ENCODE data around the gene UBE2C. TPM values are rescaled to one million over a fixed set of nuclear protein-coding genes. Genes with fewer than 3 reads are reported as not detected.

The UBE2C gene
- total and polyA plus RNA-seq, 10 donors: 3.0 to 56.4 (median 13.5) TPM

DNA sequence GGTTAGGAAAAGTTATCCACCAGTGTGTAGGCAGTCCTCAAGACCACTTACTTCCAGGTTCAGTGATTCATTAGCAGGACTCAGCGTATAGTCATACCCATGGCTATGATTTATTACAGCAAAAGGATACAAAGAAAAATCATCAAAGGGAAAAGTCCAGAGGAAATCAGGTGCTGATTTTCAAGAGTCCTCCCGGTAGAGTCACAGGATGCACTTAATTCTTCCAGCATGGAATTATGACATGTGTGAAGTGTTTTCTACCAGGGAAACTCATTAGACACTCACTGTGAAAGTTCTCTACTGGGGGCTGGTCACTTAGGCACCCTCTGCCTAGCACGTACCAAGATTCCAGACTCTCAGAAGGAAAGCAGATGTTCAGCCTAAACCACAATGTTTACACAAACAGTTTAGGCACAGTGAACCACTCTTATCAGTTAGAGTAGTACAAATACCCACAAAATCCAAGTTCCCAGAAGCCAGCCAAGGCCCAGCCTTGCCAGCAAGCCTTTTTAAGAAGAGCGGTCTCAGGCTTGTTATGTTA, 31.0 kb upstream of the UBE2C start:
- TF ChIP-seq, protein P1, sequence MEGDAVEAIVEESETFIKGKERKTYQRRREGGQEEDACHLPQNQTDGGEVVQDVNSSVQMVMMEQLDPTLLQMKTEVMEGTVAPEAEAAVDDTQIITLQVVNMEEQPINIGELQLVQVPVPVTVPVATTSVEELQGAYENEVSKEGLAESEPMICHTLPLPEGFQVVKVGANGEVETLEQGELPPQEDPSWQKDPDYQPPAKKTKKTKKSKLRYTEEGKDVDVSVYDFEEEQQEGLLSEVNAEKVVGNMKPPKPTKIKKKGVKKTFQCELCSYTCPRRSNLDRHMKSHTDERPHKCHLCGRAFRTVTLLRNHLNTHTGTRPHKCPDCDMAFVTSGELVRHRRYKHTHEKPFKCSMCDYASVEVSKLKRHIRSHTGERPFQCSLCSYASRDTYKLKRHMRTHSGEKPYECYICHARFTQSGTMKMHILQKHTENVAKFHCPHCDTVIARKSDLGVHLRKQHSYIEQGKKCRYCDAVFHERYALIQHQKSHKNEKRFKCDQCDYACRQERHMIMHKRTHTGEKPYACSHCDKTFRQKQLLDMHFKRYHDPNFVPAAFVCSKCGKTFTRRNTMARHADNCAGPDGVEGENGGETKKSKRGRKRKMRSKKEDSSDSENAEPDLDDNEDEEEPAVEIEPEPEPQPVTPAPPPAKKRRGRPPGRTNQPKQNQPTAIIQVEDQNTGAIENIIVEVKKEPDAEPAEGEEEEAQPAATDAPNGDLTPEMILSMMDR (IDR thresholded peaks at IDR 0.05 in 8 of 11, conservative IDR thresholded peaks at IDR 0.05 in 3 of 11): no peak
- TF ChIP-seq POLR2A (IDR thresholded peaks at IDR 0.05) (no peak), POLR2AphosphoS5 (IDR thresholded peaks at IDR 0.05) (no peak)
- intact Hi-C loops (cut with DNase I; ENCODE audit: low total_unique reads): no loop called here
- WGBS, 5 donors: 73 to 80% (median 76%) methylated on average over 4 of the region's 4 CpGs
- no peak for DNase-seq
- no peak overlapping the region for H3K4me3 ChIP-seq
- H3K27ac ChIP-seq: no peak overlapping the region
- H3K4me1 ChIP-seq: peaks cover 0 to 8% (median 0%) of the 10 kb centered on the region in 6 donors
- H3K36me3 ChIP-seq: no peaks in the 10 kb centered on the region
- H3K9me3 ChIP-seq: no peaks in the 10 kb centered on the region
- no peaks in the 10 kb centered on the region for H3K27me3 ChIP-seq (replicated peaks in 1 of 7)

DNA sequence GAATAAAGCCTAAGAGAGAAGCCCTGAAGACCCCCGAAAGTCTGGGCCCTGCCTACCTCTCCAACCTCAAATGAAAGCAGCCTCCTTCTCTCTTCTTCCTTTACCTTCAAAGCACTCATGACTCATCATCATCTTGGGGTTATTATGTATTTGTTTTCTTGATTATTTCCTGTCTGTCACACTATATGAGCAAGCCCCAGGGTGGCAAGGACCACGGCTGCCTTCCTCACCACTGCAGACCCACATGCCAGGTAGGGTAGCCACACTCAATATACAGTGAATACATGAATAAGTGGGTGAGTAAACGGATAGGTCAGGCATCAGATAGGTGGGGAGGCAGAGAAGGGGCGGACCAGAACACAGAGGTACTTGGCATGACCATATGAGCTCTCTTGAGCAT, 29.6 kb upstream of the UBE2C start:
- TF ChIP-seq POLR2AphosphoS5 (IDR thresholded peaks at IDR 0.05): no peak
- TF ChIP-seq, protein P1 (IDR thresholded peaks at IDR 0.05 in 8 of 11, conservative IDR thresholded peaks at IDR 0.05 in 3 of 11): no peak
- TF ChIP-seq POLR2A (IDR thresholded peaks at IDR 0.05): no peak
- Histone ChIP-seq H3K27me3 (replicated peaks in 1 of 7) (no peaks in the 10 kb centered on the region), H3K4me1 (peaks cover 0 to 8% (median 0%) of the 10 kb centered on the region in 6 donors), H3K9me3 (no peaks in the 10 kb centered on the region), H3K36me3 (no peaks in the 10 kb centered on the region), H3K27ac (no peak overlapping the region), H3K4me3 (no peak overlapping the region)
- WGBS, 5 donors: 58 to 77% (median 65%) methylated on average over 4 of the region's 4 CpGs
- intact Hi-C loops (cut with DNase I; ENCODE audit: low total_unique reads): no loop called here
- no peak for DNase-seq

DNA sequence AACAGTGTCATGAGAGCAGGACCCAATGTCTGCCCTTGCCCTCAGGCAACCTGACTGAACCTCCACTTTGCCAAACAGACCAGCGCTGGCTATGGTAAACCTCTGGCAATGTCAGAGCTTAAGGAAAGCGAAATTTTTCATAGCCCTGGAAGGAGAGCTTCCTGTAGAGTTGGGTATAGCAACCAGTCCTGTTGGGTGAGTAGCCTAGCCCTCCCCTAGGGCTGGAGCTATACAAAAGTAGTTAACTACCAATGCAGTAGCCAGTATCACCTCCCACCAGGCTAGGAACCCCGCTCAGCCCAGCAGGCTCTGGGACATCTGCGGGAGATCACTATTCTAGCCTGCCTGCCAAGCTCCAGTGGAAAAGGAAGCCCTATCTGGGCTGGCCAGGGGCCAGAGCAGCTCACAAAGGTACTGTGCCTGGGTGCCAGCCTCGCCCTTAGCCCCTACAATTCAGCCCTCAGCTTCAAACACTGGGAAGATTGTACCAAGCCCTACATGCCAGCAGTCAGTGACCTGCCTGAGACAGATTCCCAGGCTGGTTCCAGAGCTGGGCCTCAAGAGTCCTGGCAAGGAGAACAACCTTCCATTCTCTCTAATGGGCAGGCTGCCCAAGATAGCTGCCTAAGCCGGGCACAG, 28.7 kb upstream of the UBE2C start:
- intact Hi-C loops (cut with DNase I; ENCODE audit: low total_unique reads): no loop called here
- DNase-seq: no peak
- Histone ChIP-seq H3K4me1 (peaks cover 0 to 8% (median 0%) of the 10 kb centered on the region in 6 donors), H3K36me3 (no peaks in the 10 kb centered on the region), H3K27ac (no peak overlapping the region), H3K4me3 (no peak overlapping the region), H3K9me3 (no peaks in the 10 kb centered on the region), H3K27me3 (replicated peaks in 1 of 7) (no peaks in the 10 kb centered on the region)
- 77 to 89% (median 80%) methylated on average over 5 to 6 of the region's 6 CpGs for WGBS, 5 donors
- TF ChIP-seq, protein P1 (IDR thresholded peaks at IDR 0.05 in 8 of 11, conservative IDR thresholded peaks at IDR 0.05 in 3 of 11): no peak
- TF ChIP-seq POLR2A (IDR thresholded peaks at IDR 0.05) (no peak), POLR2AphosphoS5 (IDR thresholded peaks at IDR 0.05) (no peak)

DNA sequence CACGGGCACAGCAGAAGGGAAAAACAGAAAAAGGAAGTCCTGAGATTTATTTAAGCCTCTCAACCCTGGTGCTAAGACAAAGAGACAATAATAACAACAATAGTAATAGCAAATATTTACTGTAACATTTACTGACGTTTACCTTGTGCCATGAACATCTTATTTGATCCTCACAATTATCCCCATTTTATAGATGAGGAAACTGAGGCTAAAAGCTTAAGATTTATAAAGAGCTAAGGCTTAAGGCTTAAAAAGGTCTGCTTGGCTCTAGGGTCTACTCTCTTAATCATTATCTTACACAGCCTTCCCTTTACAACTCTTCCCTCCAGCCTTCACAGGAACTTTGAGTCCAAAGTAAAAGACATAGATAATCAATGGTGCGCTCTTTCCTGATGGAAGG, 24.1 kb upstream of the UBE2C start:
- Histone ChIP-seq H3K27me3 (replicated peaks in 1 of 7) (no peaks in the 10 kb centered on the region), H3K9me3 (no peaks in the 10 kb centered on the region), H3K4me3 (no peak overlapping the region), H3K4me1 (peaks cover 8 to 32% (median 20%) of the 10 kb centered on the region in 6 donors), H3K27ac (no peak overlapping the region), H3K36me3 (peaks cover 0 to 2% (median 0%) of the 10 kb centered on the region in 6 donors)
- no peak for DNase-seq
- WGBS, 5 donors: 56 to 64% (median 58%) methylated on average over 3 of the region's 3 CpGs
- TF ChIP-seq POLR2AphosphoS5 (IDR thresholded peaks at IDR 0.05): no peak
- no peak for TF ChIP-seq POLR2A (IDR thresholded peaks at IDR 0.05)
- TF ChIP-seq, protein P1 (IDR thresholded peaks at IDR 0.05 in 8 of 11, conservative IDR thresholded peaks at IDR 0.05 in 3 of 11): no peak
- intact Hi-C loops (cut with DNase I; ENCODE audit: low total_unique reads): no loop called here
